ENCODE results near the gene ASB6. TPM values are rescaled to one million over a fixed set of nuclear protein-coding genes. Genes with fewer than 3 reads are reported as not detected.

Gene ASB6
- total RNA-seq, 4 donors from 2014 or later: 13.3 to 30.0 (median 22.0) TPM

- Histone ChIP-seq H3K9me3 (no peaks in the 10 kb centered on the region), H3K27me3 (peaks cover 0 to 37% (median 7%) of the 10 kb centered on the region in 4 donors), H3K4me3 (no peak overlapping the region), H3K36me3 (no peaks in the 10 kb centered on the region), H3K4me1 (peaks cover 7 to 25% (median 17%) of the 10 kb centered on the region in 4 donors), H3K27ac (replicated peaks in 1 of 4) (no peak overlapping the region)
- 90% methylated on average over 13 of the region's 13 CpGs for WGBS
- intact Hi-C loops (cut with DNase I): loop anchor here (5.0 kb wide), 1 partner anchor 47 kb away; no protein-coding TSS in a partner anchor
- DNase-seq (ENCODE audit: extremely low spot score): no peak
- TF ChIP-seq CTCF (IDR thresholded peaks at IDR 0.05): no peak
- TF ChIP-seq EP300 (IDR thresholded peaks at IDR 0.05): no peak
- no peak for TF ChIP-seq POLR2AphosphoS5 (IDR thresholded peaks at IDR 0.05)
- no peak for TF ChIP-seq POLR2A (IDR thresholded peaks at IDR 0.05; ENCODE audit: low read depth)
Observed at GRCh38 chr9:129669946-129670345, 28.0 kb upstream of the ASB6 start.

- no peak for TF ChIP-seq POLR2AphosphoS5 (IDR thresholded peaks at IDR 0.05)
Observed at GRCh38 chr9:129669141-129669718, 27.3 kb upstream of the ASB6 start.

GRCh38 chr9:129667850-129668249, 25.9 kb upstream of the ASB6 start:
- no peak for DNase-seq (ENCODE audit: extremely low spot score)
- H3K27me3 ChIP-seq: peaks cover 0 to 51% (median 8%) of the 10 kb centered on the region in 4 donors
- no peak overlapping the region for H3K27ac ChIP-seq (replicated peaks in 1 of 4)
- intact Hi-C loops (cut with DNase I): loop anchor here (5.0 kb wide), 1 partner anchor 49 kb away; no protein-coding TSS in a partner anchor
- H3K36me3 ChIP-seq: no peaks in the 10 kb centered on the region
- H3K4me1 ChIP-seq: peaks cover 8 to 28% (median 22%) of the 10 kb centered on the region in 4 donors
- H3K4me3 ChIP-seq: no peak overlapping the region
- WGBS: 100% methylated on average over 6 of the region's 9 CpGs
- H3K9me3 ChIP-seq: no peaks in the 10 kb centered on the region
- TF ChIP-seq EP300 (IDR thresholded peaks at IDR 0.05) (no peak), CTCF (IDR thresholded peaks at IDR 0.05) (no peak), POLR2A (IDR thresholded peaks at IDR 0.05; ENCODE audit: low read depth) (no peak), POLR2AphosphoS5 (IDR thresholded peaks at IDR 0.05) (no peak)

More at GRCh38 chr9:129669141-129669718, 27.3 kb upstream of the ASB6 start:
- Histone ChIP-seq H3K36me3 (no peaks in the 10 kb centered on the region), H3K9me3 (no peaks in the 10 kb centered on the region), H3K4me1 (peaks cover 8 to 28% (median 22%) of the 10 kb centered on the region in 4 donors), H3K27ac (replicated peaks in 1 of 4) (no peak overlapping the region), H3K4me3 (no peak overlapping the region), H3K27me3 (peaks cover 0 to 40% (median 8%) of the 10 kb centered on the region in 4 donors)
- intact Hi-C loops (cut with DNase I): loop anchor here (5.0 kb wide), 1 partner anchor 48 kb away; no protein-coding TSS in a partner anchor
- 66% methylated on average over 17 of the region's 17 CpGs for WGBS
- no peak for DNase-seq (ENCODE audit: extremely low spot score)

- 84% methylated on average over 9 of the region's 11 CpGs for WGBS
- TF ChIP-seq CTCF (IDR thresholded peaks at IDR 0.05): no peak
- no peak for TF ChIP-seq POLR2A (IDR thresholded peaks at IDR 0.05; ENCODE audit: low read depth)
- TF ChIP-seq POLR2AphosphoS5 (IDR thresholded peaks at IDR 0.05): no peak
- no peak for TF ChIP-seq EP300 (IDR thresholded peaks at IDR 0.05)
- H3K4me1 ChIP-seq: peaks cover 8 to 28% (median 22%) of the 10 kb centered on the region in 4 donors
- DNase-seq (ENCODE audit: extremely low spot score): no peak
- intact Hi-C loops (cut with DNase I): loop anchor here (5.0 kb wide), 1 partner anchor 50 kb away; no protein-coding TSS in a partner anchor
- peak overlapping the region in 1 of 4 donors; percentile 54 for H3K27ac ChIP-seq (replicated peaks in 1 of 4)
- H3K36me3 ChIP-seq: no peaks in the 10 kb centered on the region
- H3K4me3 ChIP-seq: peak overlapping the region in 1 of 4 donors; percentile 65
- peaks cover 0 to 51% (median 8%) of the 10 kb centered on the region in 4 donors for H3K27me3 ChIP-seq
- H3K9me3 ChIP-seq: no peaks in the 10 kb centered on the region
Observed at GRCh38 chr9:129667378-129667777, 25.4 kb upstream of the ASB6 start.

- intact Hi-C loops (cut with DNase I): loop anchor here (5.0 kb wide), 1 partner anchor 51 kb away; no protein-coding TSS in a partner anchor
Observed at GRCh38 chr9:129666575-129666974, 24.6 kb upstream of the ASB6 start.

More at GRCh38 chr9:129666575-129666974, 24.6 kb upstream of the ASB6 start:
- H3K4me3 ChIP-seq: peak overlapping the region; percentile 46 to 65 (median 56)
- no peaks in the 10 kb centered on the region for H3K36me3 ChIP-seq
- H3K9me3 ChIP-seq: no peaks in the 10 kb centered on the region
- peaks cover 8 to 28% (median 22%) of the 10 kb centered on the region in 4 donors for H3K4me1 ChIP-seq
- H3K27ac ChIP-seq (replicated peaks in 1 of 4): peak overlapping the region; percentile 23 to 57 (median 38)
- peaks cover 0 to 51% (median 8%) of the 10 kb centered on the region in 4 donors for H3K27me3 ChIP-seq
- no peak for DNase-seq (ENCODE audit: extremely low spot score)
- 19% methylated on average over 10 of the region's 13 CpGs for WGBS
- TF ChIP-seq CTCF (IDR thresholded peaks at IDR 0.05): no peak
- no peak for TF ChIP-seq POLR2AphosphoS5 (IDR thresholded peaks at IDR 0.05)
- no peak for TF ChIP-seq EP300 (IDR thresholded peaks at IDR 0.05)
- no peak for TF ChIP-seq POLR2A (IDR thresholded peaks at IDR 0.05; ENCODE audit: low read depth)
